H7 (cell line): ENCODE measurements around the gene GUCY2D. TPM values are rescaled to one million over a fixed set of nuclear protein-coding genes. Genes with fewer than 3 reads are reported as not detected.
"Not testable (repeated sequence)": the region's sequence is repeated elsewhere in the genome, so short reads cannot be mapped to it uniquely, and the experiment has no call there.

ENCODE experiments used
- DNase-seq: peaks from one replicate; pipeline ENCODE4 v3.0.0; 2012
- H3K27me3 ChIP-seq: 2 replicates; pipeline ENCODE4 v1.6.0; 2011; ENCODE audit warnings: mild to moderate bottlenecking, low read length; ENCODE audit not compliant: control insufficient read depth, insufficient read depth
- H3K36me3 ChIP-seq: replicated peaks from 2 replicates; pipeline ENCODE4 v1.5.1; 2011; ENCODE audit warnings: low read length; ENCODE audit not compliant: control insufficient read depth, insufficient read depth
- H3K4me3 ChIP-seq: 2 replicates; pipeline ENCODE4 v1.5.1; 2011; ENCODE audit warnings: low read depth, mild to moderate bottlenecking, control low read depth, low read length, moderate library complexity; ENCODE audit not compliant: insufficient read depth
- total RNA-seq: library from RNA; depleted of rRNA; stranded (reverse); fragments of >200 nt; shearing (Covaris generic); gene quantifications from 2 replicates; pipeline ENCODE4 v1.2.3, GENCODE V29; 2014

The GUCY2D gene
- total RNA-seq, 1 experiment from 2014 or later: not detected

- no peak for DNase-seq
- Histone ChIP-seq H3K36me3 (no peaks in the 10 kb centered on the region), H3K4me3 (no peak overlapping the region), H3K27me3 (peaks cover 19% of the 10 kb centered on the region)
Observed at GRCh38 chr17:8056232-8056975, 54.0 kb downstream of the GUCY2D start.

DNA sequence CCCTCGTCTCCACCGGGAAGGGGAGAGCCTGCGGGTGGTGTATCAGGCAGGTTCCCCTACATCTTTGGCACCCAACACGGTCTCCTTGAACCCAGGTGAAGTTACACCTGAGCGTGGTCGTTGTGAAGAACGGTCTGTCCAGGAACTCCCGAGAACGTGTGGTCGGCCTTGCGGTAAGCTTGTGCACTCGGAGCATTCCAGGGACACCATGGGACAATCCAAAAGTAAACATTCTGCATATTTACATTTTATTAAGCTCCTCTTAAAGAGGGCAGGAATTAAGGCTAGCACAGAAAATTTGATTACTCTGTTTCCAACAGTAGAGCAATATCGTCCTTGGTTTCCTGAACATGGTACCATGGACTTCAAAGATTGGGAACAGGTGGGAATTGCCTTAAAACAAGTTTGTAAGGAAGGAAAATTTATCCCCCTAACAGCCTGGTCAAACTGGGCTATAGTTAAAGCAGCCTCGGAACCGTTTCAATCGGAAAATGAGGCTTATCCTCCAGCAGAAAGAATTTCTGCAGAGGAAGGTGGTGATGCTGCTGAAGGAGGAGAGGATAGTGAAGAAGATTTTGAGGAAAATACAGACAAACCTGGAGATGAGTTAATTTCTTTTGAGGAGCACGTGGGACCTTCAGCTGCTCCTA, 54.7 kb downstream of the GUCY2D start:
- Histone ChIP-seq H3K36me3 (no peaks in the 10 kb centered on the region), H3K4me3 (no peak overlapping the region), H3K27me3 (peaks cover 21% of the 10 kb centered on the region)
- no peak for DNase-seq

DNA sequence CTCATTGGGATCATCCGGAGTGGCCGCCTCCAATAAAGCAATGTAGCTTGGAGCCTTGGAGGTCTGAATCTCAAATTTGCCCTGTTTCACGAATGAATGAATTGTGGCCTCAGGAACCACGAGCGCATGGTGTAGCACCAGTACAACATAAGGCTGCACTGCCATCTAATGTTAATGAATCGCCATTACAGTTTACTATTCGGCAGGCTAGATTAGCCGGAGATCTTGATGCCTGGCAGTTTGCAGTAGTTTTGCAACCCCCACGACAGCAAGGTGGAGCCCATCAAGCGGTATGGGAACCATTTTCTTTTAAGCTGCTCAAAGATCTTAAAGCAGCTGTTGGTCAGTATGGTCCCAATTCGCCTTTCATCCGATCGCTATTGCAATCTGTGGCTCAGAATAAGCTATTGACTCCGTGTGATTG, 55.3 kb downstream of the GUCY2D start:
- Histone ChIP-seq H3K4me3 (no peak overlapping the region), H3K36me3 (no peaks in the 10 kb centered on the region), H3K27me3 (peaks cover 27% of the 10 kb centered on the region)
- DNase-seq: peak; percentile 80

DNA sequence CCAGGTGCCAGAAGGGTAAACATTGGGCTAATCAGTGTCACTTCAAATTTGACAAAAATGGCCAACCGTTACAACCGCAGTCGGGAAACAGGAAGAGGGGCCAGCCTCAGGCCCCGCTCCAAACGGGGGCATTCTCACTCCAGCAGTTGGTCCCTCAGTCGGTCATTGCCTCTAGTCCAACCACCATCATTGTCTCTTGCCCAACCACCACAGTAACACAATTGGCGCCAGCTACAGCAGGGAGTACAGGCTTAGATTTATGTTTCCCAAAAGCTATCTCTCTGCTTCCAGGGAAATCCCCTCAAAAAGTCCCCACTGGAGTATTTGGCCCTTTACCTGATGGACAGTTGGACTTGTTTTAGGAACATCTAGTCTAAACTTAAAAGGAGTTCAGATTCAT, 56.7 kb downstream of the GUCY2D start:
- H3K27me3 ChIP-seq: peaks cover 38% of the 10 kb centered on the region

GRCh38 chr17:8060274-8060673, 57.9 kb downstream of the GUCY2D start:
- Histone ChIP-seq H3K4me3 (no peak overlapping the region), H3K27me3 (peaks cover 46% of the 10 kb centered on the region), H3K36me3 (no peaks in the 10 kb centered on the region)
- DNase-seq: peak; percentile 79

More for the DNA sequence above, 56.7 kb downstream of the GUCY2D start:
- Histone ChIP-seq H3K4me3 (no peak overlapping the region), H3K36me3 (no peaks in the 10 kb centered on the region)
- DNase-seq: no peak

GRCh38 chr17:8061851-8062250, 59.4 kb downstream of the GUCY2D start:
- H3K4me3 ChIP-seq, DNase-seq, H3K36me3 ChIP-seq: not testable (repeated sequence)
- H3K27me3 ChIP-seq: peaks cover 45% of the 10 kb centered on the region

- Histone ChIP-seq H3K36me3 (no peaks in the 10 kb centered on the region), H3K27me3 (peaks cover 46% of the 10 kb centered on the region), H3K4me3 (no peak overlapping the region)
- DNase-seq: no peak
Observed at GRCh38 chr17:8062435-8062806, 60.0 kb downstream of the GUCY2D start.

DNA sequence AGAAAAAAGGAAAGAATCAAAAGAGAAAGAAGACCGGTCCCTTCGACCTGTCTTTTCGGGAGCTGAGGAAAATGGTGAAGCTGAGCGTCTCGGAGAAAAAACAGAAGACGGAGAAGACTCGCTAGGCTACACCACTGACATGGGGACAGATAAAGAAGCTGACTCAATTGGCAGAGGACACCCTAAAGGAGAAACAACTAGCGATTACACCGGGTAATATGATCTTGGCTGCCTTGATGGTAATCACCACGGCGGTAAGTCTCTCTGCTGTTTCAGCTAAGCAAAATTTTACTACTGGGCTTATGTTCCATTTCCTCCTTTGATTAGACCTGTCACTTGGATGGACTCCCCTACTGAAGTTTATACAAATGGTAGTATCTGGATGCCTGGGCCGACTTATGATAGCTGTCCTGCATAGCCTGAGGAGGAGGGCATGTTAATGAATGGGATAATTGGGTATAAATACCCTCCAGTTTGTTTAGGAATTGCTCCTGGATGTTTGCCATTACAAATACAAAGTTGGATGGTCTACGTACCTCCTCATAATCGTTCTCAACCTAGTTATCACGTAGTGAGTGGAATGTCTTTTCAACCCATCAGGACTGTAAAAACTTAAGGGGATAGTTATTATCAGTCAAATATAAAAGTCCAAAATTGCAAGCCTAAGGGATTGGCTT, 60.5 kb downstream of the GUCY2D start:
- Histone ChIP-seq H3K36me3 (no peaks in the 10 kb centered on the region), H3K27me3 (peaks cover 46% of the 10 kb centered on the region), H3K4me3 (peak overlapping the region; percentile 24)
- DNase-seq: peak; percentile 47

- Histone ChIP-seq H3K36me3 (no peaks in the 10 kb centered on the region), H3K27me3 (peaks cover 51% of the 10 kb centered on the region), H3K4me3 (peak overlapping the region; percentile 24)
- peak; percentile 81 for DNase-seq
Observed at GRCh38 chr17:8063761-8064534, 61.5 kb downstream of the GUCY2D start.

DNA sequence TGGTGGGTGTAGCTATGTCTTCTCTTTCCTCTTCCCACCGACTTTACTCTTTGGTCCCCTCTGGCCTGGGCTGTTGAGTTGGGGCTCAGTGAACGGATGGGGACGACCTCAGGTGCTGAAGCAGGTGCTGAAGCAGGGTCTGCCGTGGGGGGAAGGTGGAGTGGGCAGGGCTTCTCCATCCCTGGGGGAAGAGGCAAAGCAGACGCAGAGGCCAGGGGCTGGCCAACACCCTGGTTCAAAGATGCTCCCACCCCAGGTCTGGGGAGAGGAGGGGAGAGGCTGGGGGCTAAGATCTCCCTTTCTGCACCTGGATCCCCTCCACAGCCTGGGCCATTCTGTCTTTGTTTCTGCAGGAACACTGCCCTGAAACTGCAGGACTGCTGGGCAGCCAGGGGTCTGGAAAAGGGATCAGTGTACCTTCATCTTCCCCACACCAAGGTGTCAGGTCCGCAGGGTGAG, 62.2 kb downstream of the GUCY2D start:
- Histone ChIP-seq H3K36me3 (no peaks in the 10 kb centered on the region), H3K27me3 (peaks cover 51% of the 10 kb centered on the region), H3K4me3 (no peak overlapping the region)
- no peak for DNase-seq

DNA sequence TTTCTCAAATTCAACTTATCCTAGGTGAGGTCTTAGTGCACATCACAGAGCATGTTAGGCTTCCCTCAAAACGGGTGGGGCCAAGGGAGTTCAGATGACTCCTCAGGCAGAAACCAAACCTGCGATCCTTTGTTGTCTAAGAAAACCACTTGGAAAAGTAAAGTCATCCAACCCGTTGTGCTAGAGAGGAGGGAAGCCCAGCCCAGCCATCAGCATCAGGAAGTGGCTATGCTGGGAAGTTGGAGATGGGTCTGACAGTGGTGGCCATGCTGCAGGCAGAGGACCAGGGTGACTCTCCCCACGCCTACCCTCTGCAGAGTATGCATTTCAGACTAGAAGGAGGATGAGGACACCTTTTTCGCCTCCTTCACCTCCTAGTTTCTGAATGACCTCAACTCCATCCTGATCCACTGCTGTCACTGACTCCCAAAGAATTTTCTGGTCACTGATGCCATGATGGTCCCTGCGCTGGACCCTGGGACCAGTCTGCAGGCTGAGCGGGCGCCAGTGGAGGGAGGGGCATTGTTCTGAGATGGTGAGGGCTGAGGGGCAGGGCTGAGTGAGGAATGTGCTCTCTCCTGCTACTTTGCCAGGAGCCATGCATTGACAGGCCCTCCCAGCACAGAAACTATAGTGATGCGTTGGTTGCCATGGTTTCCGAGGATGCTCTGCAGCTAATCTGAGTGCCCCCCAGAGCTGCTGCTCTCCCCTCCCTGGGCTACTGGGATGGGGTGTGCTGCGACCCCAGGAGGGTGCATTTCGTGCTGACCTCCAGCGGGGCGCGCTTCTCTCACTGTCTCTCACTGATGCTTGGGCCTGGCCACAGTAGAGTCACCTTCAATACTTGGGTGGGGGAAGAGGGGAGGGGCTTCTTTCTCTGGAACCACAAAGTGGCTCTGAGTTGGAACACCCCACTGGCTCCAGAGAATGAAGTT, 64.7 kb downstream of the GUCY2D start:
- DNase-seq: peak; percentile 67
- Histone ChIP-seq H3K36me3 (no peaks in the 10 kb centered on the region), H3K4me3 (no peak overlapping the region), H3K27me3 (peaks cover 52% of the 10 kb centered on the region)

DNA sequence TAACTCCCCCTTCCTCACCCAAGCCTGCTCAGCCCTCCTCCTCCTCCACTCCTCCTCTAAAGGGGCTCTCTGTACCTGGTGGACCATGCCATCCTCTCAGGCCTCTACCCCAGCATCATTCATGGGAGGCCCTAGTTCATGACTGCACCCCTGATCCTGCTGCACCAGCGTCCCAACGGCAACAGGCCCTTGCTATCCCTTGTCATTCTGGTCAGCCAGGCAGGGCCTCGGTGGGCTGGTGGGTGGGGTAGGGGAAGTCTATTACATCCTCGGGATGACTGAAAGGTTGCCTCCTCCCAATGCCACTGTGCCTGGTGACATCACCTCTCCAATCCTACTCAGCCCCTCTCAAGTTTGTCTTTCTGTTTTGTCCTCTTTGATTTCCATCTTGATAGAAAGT, 65.4 kb downstream of the GUCY2D start:
- Histone ChIP-seq H3K27me3 (peaks cover 52% of the 10 kb centered on the region), H3K4me3 (no peak overlapping the region)

GRCh38 chr17:8068736-8069586, 66.5 kb downstream of the GUCY2D start:
- H3K4me3 ChIP-seq: no peak overlapping the region
- DNase-seq: no peak
- H3K27me3 ChIP-seq: peaks cover 54% of the 10 kb centered on the region
- H3K36me3 ChIP-seq: no peaks in the 10 kb centered on the region

More for the DNA sequence above, 65.4 kb downstream of the GUCY2D start:
- no peak for DNase-seq
- H3K36me3 ChIP-seq: no peaks in the 10 kb centered on the region
